HG02943 (cell line): ENCODE data around the gene DTNB.
"Not testable (repeated sequence)": the region's sequence is repeated elsewhere in the genome, so short reads cannot be mapped to it uniquely, and the experiment has no call there.

Experiments
- ATAC-seq: cut with Tn5 transposase; IDR thresholded peaks from one replicate; pipeline ENCODE4 v1.9.1; 2021; ENCODE audit warnings: mild to moderate bottlenecking, low read depth, moderate library complexity; ENCODE audit not compliant: unreplicated experiment

DTNB gene

DNA sequence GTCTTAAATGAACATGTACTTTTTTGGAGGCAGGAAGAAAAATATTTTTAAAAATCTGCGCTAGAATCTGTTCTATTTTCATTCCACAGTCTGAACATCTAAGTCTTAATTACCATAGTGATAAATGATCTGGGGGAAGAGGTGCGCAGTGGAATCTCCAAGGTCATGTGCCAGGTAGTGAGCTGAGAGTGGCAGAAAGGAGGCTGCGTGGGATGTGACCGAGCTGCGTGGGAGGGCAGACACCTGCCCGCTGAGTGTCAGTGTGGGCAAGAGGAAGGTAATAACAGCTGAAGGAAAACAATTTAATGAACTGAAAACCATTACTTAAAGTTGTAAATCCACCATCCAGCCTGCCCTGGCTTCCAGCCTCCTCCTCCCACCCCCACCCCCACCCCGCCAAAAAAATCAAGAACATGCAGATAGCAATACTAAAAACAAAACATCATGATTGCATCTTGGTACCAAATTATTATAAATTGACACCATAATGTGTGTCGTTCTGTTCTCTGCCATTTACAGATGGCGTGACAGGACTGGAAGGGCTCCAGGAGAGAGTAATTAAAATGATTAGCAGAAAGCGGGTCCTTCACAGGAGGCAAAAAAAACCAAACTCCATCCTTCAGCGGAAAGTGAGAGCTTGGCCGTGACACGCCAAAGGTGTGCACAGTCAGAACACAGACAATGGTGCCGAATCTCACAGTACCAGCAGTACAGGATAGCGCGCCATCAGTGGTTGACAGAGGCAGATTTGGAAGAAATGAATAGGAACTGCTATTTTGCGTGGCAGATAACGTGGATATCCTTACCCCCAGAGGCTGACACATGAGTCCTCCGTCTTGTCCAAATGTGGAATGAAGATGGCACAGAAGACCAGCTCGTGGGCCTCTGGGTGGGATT is 11.4 kb upstream of the DTNB start:
- ATAC-seq = no peak

DNA sequence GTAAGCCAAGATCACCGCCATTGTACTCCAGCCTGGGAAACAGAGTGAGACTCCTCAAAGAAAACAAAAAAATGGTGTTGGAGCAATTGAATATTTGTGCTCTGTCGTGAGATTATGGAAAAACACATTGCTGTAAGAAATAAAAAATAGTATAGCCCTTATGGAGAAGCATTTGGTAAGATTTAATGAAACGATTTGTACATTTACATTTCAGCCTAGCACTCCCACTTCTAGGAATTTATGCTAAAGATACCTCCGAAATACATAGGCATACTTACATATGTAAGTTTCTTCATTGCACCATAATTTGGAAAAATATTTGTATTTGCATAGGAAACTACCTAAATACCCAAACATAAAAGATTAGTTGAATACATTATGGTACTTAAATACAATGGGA is 8.7 kb upstream of the DTNB start:
- ATAC-seq = no peak

DNA sequence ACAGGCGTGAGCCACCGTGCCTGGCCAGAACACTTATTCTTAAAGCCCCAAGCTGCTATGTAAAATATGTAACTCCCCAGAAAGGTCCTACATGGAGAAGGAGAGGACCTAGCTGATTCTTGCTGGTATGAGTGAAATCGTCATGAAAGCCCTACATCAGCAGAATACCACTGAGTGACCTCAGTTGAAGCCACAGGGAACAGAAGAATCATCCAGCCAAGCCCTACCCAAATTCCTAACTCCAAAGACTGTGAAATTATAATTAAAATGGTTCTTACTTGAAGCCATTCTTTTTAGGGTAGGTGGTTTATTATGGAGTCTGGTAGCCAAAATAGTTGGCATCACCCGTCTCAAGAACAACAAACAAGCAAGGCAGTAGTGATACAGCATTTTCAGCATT is 4.5 kb upstream of the DTNB start:
- no peak for ATAC-seq

DNA sequence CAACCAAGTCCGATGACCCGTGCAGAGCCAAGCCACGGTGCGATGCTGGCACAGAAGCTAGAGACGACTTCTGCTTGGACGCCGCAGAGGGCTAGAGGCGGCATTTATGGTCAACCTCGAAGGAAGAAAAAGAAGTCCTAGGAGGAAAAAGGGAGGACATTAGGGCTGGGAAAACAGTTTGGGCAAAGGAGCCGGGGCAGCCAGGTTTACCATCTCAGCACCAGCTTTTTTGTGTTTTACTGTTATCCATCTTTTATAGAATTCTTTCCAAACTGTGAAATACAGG is 643 bp upstream of the DTNB start:
- ATAC-seq = no peak

DNA sequence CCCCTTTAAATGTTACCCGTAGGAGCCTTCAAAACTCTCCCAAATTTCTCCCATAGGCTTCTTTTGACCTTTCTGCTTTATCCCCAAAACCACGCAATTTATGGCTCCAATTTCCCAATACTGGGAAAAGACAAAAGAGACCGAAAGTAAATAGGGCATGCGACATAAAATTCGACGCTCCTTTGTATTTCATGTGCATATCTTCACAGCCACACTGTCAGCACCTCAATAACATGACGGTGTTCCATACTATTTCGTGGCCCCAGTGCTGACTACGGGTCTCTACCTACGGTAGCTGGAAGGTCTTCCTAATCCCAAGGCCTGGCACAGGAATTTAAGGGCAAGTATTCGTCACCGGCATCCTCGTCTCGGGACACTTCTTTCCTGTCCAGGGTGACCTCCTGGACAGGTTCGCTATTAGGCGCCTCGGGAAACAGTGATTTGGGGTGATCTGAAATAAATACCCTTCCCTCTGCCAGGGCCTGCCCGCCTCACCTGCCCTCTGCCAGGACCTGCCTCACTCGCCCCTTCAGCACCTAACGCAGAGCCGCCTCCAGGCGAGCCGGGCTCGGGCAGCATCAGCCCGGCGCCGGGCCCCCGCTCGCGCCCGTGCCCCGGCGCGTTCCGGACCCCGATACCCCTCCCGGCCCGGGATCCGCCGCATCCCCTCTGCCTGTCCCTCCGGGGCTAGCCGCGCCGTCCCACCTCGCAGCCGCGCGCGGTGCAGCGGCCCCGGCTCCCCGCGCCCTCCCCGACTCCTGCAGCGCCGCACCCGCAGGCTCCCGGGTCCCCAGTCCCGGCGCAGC is 680 bp downstream of the DTNB start:
- peak; percentile 46 for ATAC-seq

DNA sequence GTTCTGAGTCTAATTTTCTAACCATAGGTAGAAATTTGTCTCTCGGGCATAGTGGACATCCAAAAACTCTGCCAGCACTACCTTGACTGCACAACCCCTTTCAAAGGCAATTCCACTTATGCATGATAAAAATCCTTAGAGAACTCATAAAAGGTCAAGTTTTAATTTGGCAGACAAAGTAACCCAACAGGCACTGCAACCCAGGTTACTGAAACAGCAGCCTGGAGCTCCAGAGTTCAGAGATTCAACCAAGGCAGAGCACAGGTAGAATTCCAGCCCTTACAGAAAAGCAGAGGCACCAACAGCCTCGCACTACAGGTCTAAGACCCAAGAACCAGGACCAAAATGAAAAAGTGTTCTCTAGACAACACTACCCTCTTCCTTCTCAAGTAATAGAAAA is 1.8 kb downstream of the DTNB start:
- no peak for ATAC-seq

DNA sequence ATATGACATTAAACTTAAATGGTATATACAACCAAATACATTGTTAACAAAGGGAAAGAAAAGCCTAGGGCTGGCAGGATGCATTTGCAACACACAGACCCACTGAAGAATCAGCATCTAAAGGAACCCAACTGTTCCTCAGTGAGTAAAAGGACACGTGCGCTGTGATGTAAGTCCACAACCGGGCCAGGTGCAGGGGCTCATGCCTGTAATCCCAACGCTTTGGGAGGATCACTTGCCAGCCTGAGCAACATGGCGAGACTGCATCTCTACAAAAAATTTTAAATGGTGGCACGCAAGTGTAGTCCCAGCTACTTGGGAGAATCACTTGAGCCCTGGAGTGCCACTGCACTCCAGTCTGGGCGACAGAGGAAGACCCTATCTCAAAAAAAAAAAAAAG is 3.9 kb downstream of the DTNB start:
- ATAC-seq = no peak

DNA sequence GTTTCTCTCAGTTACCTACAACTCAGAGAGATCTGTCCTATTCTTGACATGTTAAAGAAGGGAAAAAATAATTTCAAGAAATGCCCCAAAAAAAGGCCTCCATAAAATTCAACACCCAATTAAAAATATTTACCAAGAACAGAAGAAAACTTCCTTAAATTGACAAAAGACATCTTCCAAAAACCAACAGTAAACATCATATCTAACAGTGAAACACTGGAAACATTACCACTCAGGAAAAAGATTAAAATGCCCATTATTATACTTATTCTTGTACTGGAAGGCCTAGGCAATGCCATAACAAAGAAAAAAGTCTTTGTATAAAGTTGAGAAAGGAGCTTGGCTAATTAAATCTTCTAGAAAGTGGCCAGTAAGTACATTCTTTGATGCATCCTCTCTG is 7.2 kb downstream of the DTNB start:
- no peak for ATAC-seq

DNA sequence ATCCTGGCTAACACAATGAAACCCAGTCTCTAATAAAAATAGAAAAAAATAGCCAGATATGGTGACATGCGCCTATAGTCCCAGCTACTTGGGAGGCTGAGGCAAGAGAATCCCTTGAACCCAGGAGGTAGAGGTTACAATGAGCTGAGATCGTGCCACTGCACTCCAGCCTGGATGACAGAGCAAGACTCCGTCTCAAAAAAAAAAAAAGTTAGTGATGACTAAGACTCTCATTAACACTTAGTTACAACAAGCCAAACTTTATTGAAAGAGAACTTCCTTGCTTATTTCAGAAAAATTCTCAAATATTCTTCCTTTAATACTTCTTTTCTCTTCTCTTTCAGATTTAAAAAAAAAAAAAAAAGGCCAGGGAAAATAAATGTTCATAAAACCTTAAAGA is 7.9 kb downstream of the DTNB start:
- ATAC-seq = not testable (repeated sequence)

DNA sequence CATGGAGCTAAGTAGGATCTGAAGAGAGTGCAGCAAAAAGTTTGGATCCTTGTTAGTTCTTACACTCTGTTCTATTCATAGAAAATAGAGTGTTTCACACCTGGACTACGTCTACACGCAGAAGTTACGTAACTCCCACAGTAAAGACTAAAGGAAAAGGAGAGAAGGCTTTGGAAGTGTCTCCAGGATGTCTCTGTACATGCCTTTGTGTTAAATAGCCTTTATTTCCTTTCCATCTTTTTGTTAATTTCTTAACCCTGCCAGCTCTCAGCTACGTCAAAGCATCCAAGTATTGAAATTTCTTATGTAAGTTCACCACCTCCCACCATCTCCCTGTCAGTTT is 8.4 kb downstream of the DTNB start:
- ATAC-seq = no peak

DNA sequence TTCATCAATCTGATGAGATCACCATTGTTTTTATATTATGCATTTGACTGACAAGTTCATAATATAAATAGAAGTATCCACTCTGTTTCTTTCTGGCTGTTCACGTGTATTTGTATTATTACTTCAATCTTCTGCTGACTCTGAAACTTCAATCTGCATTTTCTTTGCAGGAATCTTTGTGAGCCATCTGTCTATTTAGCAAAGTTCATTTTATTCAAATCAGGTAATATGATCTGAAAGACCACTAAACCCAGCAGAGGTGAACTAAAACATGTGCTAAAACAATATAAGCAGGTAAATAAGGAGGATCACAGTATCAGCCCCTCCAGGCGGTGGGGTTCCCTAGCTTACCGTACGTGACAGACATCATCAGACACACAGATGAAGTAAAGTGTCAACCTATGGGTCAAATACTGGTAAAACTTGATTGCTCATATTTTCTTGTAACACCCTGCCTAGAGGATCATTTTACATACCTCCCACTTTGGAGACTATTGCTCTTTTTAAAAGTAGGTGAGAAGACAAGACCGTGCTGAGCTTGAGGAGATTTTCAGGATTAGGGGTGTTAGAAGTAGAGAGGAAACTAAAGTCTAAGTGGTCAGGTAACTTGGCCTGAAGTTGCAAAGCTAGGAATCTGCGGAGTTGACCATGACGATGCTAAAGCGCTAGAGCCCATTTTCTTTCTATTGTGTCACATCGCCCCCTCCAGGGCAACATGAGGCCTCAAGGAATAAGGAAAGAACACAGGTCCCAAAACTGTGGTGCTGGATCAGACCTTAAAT is 9.0 kb downstream of the DTNB start:
- no peak for ATAC-seq

DNA sequence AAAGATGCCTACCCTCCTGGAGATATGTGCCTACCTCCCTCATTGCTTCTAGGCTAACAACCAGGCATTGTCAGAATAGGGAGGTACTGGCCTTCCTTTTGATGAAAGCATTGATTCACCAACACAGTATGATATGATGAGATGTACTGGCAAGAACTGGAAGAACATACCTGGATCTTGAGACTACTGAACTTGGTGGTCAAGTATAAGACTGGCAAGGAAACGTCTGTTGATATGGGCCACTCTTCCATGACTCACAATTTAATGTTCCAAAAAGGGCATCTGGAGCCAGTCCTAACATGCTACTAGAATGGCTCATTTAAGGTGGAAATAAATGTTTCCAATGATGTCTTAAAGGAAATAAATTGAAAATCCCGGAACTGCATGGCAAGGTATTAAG is 18.1 kb downstream of the DTNB start:
- ATAC-seq = no peak

DNA sequence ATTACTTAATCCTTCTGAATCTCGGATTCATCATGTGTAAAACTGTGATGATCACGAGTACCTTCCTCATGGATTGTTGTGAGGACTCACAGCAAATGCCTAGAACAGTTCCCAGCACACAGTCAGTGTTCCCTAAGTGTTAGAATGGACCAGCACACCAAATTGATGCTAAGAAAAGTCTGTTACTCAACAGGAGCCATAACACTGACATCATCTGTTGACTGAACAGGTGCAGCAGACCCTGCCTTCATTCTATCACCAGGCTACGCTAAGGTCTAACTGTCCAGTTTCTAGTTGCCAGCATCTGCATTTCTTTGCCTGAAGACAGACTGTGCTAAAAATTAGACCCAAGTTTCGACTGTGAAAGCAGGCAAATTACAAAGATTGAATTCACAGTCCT is 18.6 kb downstream of the DTNB start:
- no peak for ATAC-seq

DNA sequence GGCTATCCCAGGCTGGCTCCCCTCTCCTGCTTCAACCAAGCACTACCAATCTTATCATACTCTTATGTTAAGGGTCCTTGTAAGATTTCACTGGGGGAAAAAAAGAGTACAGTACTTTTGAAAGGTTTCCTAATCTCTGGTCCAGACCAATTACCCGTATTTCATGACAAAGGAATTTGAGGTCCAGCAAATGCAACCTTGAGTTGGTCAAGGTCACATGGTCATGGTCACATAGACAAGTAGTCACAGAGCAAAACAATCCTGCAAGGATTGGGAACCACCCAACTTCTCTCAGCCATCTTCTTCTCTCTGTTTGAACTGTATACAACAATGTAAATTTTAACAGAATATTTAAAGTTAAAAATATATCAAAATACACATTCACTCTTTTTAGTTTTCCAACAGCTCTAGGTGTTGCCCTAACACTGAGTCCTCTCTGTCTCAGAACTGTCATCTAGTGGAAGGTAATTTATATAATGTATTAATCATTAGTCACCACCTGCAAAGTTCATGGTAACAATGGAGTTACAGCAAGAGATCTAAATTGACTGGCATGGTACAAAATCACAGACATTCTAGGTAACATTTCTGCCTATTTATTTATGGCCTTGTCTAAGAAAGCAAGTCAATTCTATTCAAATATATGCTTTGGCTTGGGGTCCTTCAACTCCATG is 21.5 kb downstream of the DTNB start:
- ATAC-seq = no peak

DNA sequence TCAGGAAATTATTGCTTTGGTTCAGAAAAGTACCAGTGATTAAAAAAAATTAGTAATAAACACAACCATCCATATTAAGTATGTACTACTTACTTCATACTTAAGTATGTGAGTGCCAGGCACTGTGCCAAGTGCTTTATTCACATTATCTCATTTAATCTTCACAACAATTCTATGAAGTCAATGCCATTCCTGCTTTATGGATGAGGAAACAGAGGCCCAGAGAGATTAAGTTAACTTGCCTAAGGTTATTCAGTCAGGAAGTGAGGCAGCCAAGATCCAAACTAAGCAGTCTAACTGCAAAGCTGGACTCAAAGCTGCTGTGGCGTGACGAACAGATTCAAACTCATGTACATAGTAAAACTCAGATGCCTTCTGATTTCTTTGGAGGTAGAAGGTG is 22.3 kb downstream of the DTNB start:
- no peak for ATAC-seq

DNA sequence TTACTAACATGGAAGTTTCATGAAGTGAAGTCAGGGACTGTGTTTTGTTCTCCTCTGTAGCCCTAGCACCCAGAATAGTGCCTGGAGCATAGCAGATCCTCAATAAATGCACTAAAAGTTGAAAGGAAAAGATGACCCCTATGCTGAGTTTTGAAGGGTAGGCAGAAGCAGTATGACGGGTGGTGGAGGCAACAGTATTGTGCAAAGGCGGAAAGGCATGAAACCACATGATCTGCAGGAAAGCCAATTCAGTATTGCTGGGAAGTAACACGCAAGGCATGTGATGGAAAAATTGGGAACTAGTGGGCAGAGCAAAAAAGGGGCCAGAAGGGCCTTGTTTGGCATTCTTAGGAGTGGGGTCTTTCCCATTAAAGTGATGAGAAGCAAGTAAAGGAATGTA is 23.1 kb downstream of the DTNB start:
- no peak for ATAC-seq

DNA sequence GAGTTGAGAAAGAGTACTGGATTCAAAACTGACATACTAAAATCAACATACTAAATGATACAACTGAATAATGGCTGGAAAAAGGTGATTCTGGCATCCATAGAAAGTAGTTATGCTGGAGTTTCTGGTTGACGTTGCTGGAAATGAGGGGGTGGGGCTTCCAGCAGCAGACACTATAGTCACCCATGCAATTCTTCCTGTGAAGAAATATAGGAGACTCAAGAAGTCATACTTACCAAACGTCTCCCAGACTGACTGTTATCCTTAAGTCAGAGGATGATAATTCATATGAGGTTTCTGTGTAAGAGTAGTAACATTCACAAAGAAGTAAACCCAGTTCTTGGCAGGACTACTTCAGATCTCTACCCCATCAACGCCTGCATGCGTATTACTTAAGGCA is 23.6 kb downstream of the DTNB start:
- no peak for ATAC-seq

DNA sequence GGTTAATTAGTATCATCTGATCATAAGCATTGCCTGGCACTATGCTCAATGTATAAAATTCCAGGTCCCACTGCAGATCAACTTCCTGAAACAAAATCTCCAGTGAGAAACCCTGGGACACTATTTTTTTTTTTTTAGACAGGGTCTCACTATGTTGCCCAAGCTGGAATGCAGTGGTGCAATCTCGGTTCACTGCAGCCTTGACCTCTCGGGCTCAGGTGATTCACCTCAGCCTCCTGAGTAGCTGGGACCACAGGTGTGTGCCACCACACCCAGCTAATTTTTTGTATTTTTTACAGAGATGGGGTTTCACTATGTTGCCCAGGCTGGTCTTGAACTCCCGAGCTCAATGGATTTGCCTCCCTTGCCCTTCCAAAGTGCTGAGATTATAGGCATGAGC is 31.1 kb downstream of the DTNB start:
- ATAC-seq = no peak

DNA sequence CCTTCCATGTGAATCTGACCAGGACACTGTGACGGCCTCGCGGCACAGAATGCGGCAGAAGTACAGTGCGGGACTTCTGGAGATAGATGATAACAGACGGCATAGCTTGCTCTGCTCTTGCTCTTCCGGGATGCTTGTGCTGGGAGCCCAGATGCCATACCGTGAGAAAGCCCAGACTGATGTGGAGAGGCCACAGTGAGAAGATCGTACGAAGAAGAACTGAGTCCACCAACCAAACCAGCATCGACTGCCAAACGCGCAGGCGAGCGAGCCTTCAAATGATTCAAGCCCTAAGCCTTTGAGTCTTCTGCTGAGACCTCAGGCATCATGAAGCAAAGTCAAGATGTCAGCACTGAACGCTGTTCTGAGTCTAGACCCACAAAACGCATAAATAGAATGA is 33.7 kb downstream of the DTNB start:
- no peak for ATAC-seq

DNA sequence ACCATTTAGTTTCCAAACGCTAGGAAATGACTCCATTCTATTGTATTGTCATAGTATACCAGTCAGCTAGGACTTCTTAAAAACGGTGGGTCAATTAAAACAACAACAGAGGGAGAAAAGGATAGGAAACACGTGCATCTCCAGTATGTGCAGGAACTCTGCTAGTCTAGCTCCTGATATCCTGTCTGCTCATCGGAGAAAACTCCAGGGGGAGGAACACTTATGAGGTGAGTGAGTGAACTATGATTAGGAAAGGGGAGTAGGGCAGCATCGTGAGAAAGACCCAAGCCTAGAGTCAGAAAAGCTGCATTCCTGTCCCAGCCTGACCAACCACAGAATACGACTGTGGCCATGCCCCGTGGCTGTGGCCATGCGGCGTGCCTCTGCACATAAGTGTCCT is 34.2 kb downstream of the DTNB start:
- ATAC-seq = no peak

DNA sequence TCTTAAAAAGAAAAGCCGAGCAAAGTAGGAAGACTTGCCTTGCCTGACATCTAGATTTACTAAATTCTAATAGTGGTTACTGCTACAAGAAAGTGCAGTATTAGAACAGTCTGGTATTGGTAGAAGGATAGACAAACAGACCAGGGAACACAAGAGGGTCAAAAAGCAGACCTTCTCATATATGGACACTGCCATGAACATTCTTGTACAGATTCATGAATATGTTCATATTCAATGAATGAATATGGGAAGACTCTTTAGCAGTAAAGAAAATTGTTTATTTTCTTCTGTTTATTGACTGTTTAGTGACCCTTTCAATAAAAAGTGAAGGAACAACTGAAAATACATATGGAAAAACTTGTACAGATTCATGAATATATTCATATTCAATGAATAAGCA is 37.6 kb downstream of the DTNB start:
- no peak for ATAC-seq
